Stimulated activated CD4-positive, alpha-beta T cell treated with anti-CD3 and anti-CD28 coated beads, Interleukin-1b, Interleukin-23, amount 100 ng/mL, for 4 hours (primary cell): ENCODE measurements around the gene SIRT7.
"Not testable (repeated sequence)": the region's sequence is repeated elsewhere in the genome, so short reads cannot be mapped to it uniquely, and the experiment has no call there.

ENCODE experiments used
- DNase-seq, 2 donors: peaks; one replicate each; pipeline ENCODE4 v3.0.0-alpha.2; 2020; ENCODE audit warnings: low read depth in 2 of 2

The SIRT7 gene

GRCh38 chr17:81955058-81955681 is 37.2 kb upstream of the SIRT7 start:
- no peak for DNase-seq

- no peak for DNase-seq
Observed at GRCh38 chr17:81954131-81955057, 36.4 kb upstream of the SIRT7 start.

GRCh38 chr17:81953443-81953842 is 35.5 kb upstream of the SIRT7 start:
- not testable (repeated sequence) for DNase-seq

GRCh38 chr17:81952792-81953228 is 34.8 kb upstream of the SIRT7 start:
- no peak for DNase-seq

GRCh38 chr17:81951785-81952684 is 34.1 kb upstream of the SIRT7 start:
- DNase-seq = no peak

GRCh38 chr17:81950501-81950900 is 32.5 kb upstream of the SIRT7 start:
- DNase-seq = no peak

- DNase-seq = no peak
Observed at GRCh38 chr17:81948635-81949378, 30.8 kb upstream of the SIRT7 start.

GRCh38 chr17:81947189-81947588 is 29.2 kb upstream of the SIRT7 start, which contains the start of gene MYADML2:
Gene MYADML2, minus strand, starts transcription at chr17:81947233. Its CDS starts 5,492 bp downstream, at chr17:81941741.
- no peak for DNase-seq

GRCh38 chr17:81944858-81945257 is 26.9 kb upstream of the SIRT7 start:
- no peak for DNase-seq

- DNase-seq = no peak
Observed at GRCh38 chr17:81942167-81942553, 24.2 kb upstream of the SIRT7 start.

- DNase-seq = no peak
Observed at GRCh38 chr17:81941484-81942166, 23.6 kb upstream of the SIRT7 start.

GRCh38 chr17:81940538-81941483 is 22.8 kb upstream of the SIRT7 start:
- no peak for DNase-seq

- DNase-seq = no peak
Observed at GRCh38 chr17:81939881-81940385, 22.0 kb upstream of the SIRT7 start.

- no peak for DNase-seq
Observed at GRCh38 chr17:81939218-81939617, 21.2 kb upstream of the SIRT7 start.

GRCh38 chr17:81935709-81936084 is 17.7 kb upstream of the SIRT7 start:
- no peak for DNase-seq

- DNase-seq = no peak
Observed at GRCh38 chr17:81934850-81935708, 17.1 kb upstream of the SIRT7 start.

GRCh38 chr17:81934098-81934757 is 16.3 kb upstream of the SIRT7 start:
- DNase-seq = no peak

- DNase-seq = no peak
Observed at GRCh38 chr17:81933178-81933699, 15.3 kb upstream of the SIRT7 start.
